MG63 (cell line): ENCODE measurements around the gene ACER3. TPM values are rescaled to one million over a fixed set of nuclear protein-coding genes. Genes with fewer than 3 reads are reported as not detected.

Experiments used
- DNase-seq: peaks from one replicate; pipeline ENCODE4 v3.0.0-alpha.2; 2020
- H3K27me3 ChIP-seq: fragments of 250-450 bp; sonication (Bioruptor Pico); 2 replicates; pipeline ENCODE4 v1.5.1; 2020; ENCODE audit warnings: mild to moderate bottlenecking, moderate library complexity
- H3K36me3 ChIP-seq: fragments of 250-450 bp; sonication (Bioruptor Pico); 2 replicates; pipeline ENCODE4 v1.5.1; 2020; ENCODE audit warnings: mild to moderate bottlenecking, moderate library complexity
- H3K4me3 ChIP-seq: fragments of 250-450 bp; sonication (Bioruptor Pico); 2 replicates; pipeline ENCODE4 v1.5.1; 2020; ENCODE audit warnings: mild to moderate bottlenecking, moderate library complexity
- H3K9me3 ChIP-seq: fragments of 250-450 bp; sonication (Bioruptor Pico); 2 replicates; pipeline ENCODE4 v1.5.1; 2020; ENCODE audit warnings: mild to moderate bottlenecking, moderate library complexity
- total RNA-seq: library from RNA; depleted of rRNA; stranded (reverse); fragments of >200 nt; shearing (Covaris generic); gene quantifications from 2 replicates; pipeline ENCODE4 v1.2.3, GENCODE V29; 2014; ENCODE audit warnings: low replicate concordance

Gene ACER3
- total RNA-seq, 1 experiment from 2014 or later = 15.8 TPM

GRCh38 chr11:76832361-76832760, 28.4 kb upstream of the ACER3 start:
- Histone ChIP-seq H3K36me3 (no peaks in the 10 kb centered on the region), H3K4me3 (no peak overlapping the region), H3K27me3 (peaks cover under 1% of the 10 kb centered on the region; the same call in 1 of the 2 replicates), H3K9me3 (no peaks in the 10 kb centered on the region; the same call in 1 of the 2 replicates)
- DNase-seq = no peak

- peaks cover 9% of the 10 kb centered on the region for H3K27me3 ChIP-seq
- no peak for DNase-seq
- no peaks in the 10 kb centered on the region; the same call in 1 of the 2 replicates for H3K9me3 ChIP-seq
- no peak overlapping the region for H3K4me3 ChIP-seq
- H3K36me3 ChIP-seq = no peaks in the 10 kb centered on the region
These were observed 26.6 kb upstream of the ACER3 start for GRCh38 chr11:76834151-76834550.

GRCh38 chr11:76835036-76835435, 25.7 kb upstream of the ACER3 start:
- DNase-seq = no peak
- H3K27me3 ChIP-seq = peaks cover 14% of the 10 kb centered on the region
- no peaks in the 10 kb centered on the region; the same call in 1 of the 2 replicates for H3K9me3 ChIP-seq
- no peak overlapping the region for H3K4me3 ChIP-seq
- no peaks in the 10 kb centered on the region for H3K36me3 ChIP-seq

GRCh38 chr11:76835928-76836612, 24.6 kb upstream of the ACER3 start:
- peak; percentile 97 for DNase-seq
- peaks cover 20% of the 10 kb centered on the region for H3K27me3 ChIP-seq

GRCh38 chr11:76836613-76837291, 24.0 kb upstream of the ACER3 start:
- peaks cover 27% of the 10 kb centered on the region for H3K27me3 ChIP-seq
- DNase-seq = no peak
- no peaks in the 10 kb centered on the region for H3K36me3 ChIP-seq
- no peak overlapping the region for H3K4me3 ChIP-seq
- H3K9me3 ChIP-seq = no peaks in the 10 kb centered on the region; the same call in 1 of the 2 replicates

More at GRCh38 chr11:76835928-76836612, 24.6 kb upstream of the ACER3 start:
- H3K4me3 ChIP-seq = no peak overlapping the region
- H3K9me3 ChIP-seq = no peaks in the 10 kb centered on the region; the same call in 1 of the 2 replicates
- H3K36me3 ChIP-seq = no peaks in the 10 kb centered on the region

GRCh38 chr11:76837696-76838677, 22.7 kb upstream of the ACER3 start:
- DNase-seq = no peak
- Histone ChIP-seq H3K36me3 (no peaks in the 10 kb centered on the region), H3K4me3 (no peak overlapping the region), H3K27me3 (peaks cover 29% of the 10 kb centered on the region), H3K9me3 (no peaks in the 10 kb centered on the region; the same call in 1 of the 2 replicates)

GRCh38 chr11:76838678-76839068, 22.0 kb upstream of the ACER3 start:
- Histone ChIP-seq H3K27me3 (peaks cover 29% of the 10 kb centered on the region), H3K36me3 (no peaks in the 10 kb centered on the region), H3K9me3 (no peaks in the 10 kb centered on the region), H3K4me3 (no peak overlapping the region)
- DNase-seq = no peak

- Histone ChIP-seq H3K9me3 (no peaks in the 10 kb centered on the region), H3K4me3 (no peak overlapping the region)
- no peak for DNase-seq
These were observed 21.4 kb upstream of the ACER3 start for GRCh38 chr11:76839311-76839710.

GRCh38 chr11:76841923-76842452, 18.7 kb upstream of the ACER3 start:
- DNase-seq = no peak
- no peak overlapping the region for H3K4me3 ChIP-seq
- peaks cover 29% of the 10 kb centered on the region for H3K27me3 ChIP-seq
- H3K9me3 ChIP-seq = no peaks in the 10 kb centered on the region
- H3K36me3 ChIP-seq = no peaks in the 10 kb centered on the region

More at GRCh38 chr11:76839311-76839710, 21.4 kb upstream of the ACER3 start:
- Histone ChIP-seq H3K27me3 (peaks cover 29% of the 10 kb centered on the region), H3K36me3 (no peaks in the 10 kb centered on the region)

- no peaks in the 10 kb centered on the region for H3K9me3 ChIP-seq
- H3K4me3 ChIP-seq = no peak overlapping the region
- H3K36me3 ChIP-seq = no peaks in the 10 kb centered on the region
- peaks cover 20% of the 10 kb centered on the region for H3K27me3 ChIP-seq
- no peak for DNase-seq
These were observed 16.8 kb upstream of the ACER3 start for GRCh38 chr11:76843907-76844306.

- Histone ChIP-seq H3K36me3 (no peaks in the 10 kb centered on the region), H3K9me3 (no peaks in the 10 kb centered on the region), H3K4me3 (no peak overlapping the region), H3K27me3 (peaks cover 20% of the 10 kb centered on the region)
- no peak for DNase-seq
These were observed 16.2 kb upstream of the ACER3 start for GRCh38 chr11:76844511-76844910.

- Histone ChIP-seq H3K36me3 (no peaks in the 10 kb centered on the region), H3K27me3 (peaks cover 14% of the 10 kb centered on the region; the same call in 1 of the 2 replicates), H3K9me3 (no peaks in the 10 kb centered on the region), H3K4me3 (no peak overlapping the region)
- DNase-seq = no peak
These were observed 15.6 kb upstream of the ACER3 start for GRCh38 chr11:76845069-76845468.

- no peaks in the 10 kb centered on the region for H3K36me3 ChIP-seq
- peaks cover 5% of the 10 kb centered on the region; the same call in 1 of the 2 replicates for H3K27me3 ChIP-seq
- DNase-seq = no peak
- H3K9me3 ChIP-seq = no peaks in the 10 kb centered on the region
- H3K4me3 ChIP-seq = no peak overlapping the region
These were observed 14.3 kb upstream of the ACER3 start for GRCh38 chr11:76846441-76846840.

GRCh38 chr11:76849376-76849775, 11.3 kb upstream of the ACER3 start:
- Histone ChIP-seq H3K4me3 (no peak overlapping the region), H3K9me3 (no peaks in the 10 kb centered on the region), H3K36me3 (no peaks in the 10 kb centered on the region), H3K27me3 (no peaks in the 10 kb centered on the region)
- no peak for DNase-seq

GRCh38 chr11:76850130-76850529, 10.6 kb upstream of the ACER3 start:
- Histone ChIP-seq H3K36me3 (no peaks in the 10 kb centered on the region), H3K4me3 (no peak overlapping the region), H3K27me3 (no peaks in the 10 kb centered on the region), H3K9me3 (no peaks in the 10 kb centered on the region)
- DNase-seq = no peak

- H3K9me3 ChIP-seq = no peaks in the 10 kb centered on the region
- H3K27me3 ChIP-seq = no peaks in the 10 kb centered on the region
- DNase-seq = peak; percentile 81
- H3K4me3 ChIP-seq = no peak overlapping the region
- H3K36me3 ChIP-seq = no peaks in the 10 kb centered on the region
These were observed 9.9 kb upstream of the ACER3 start for GRCh38 chr11:76850815-76851214.
